Measurements from ENCODE around the gene C1orf159.

GRCh38 chr1:1081311-1082238 is 34.3 kb downstream of the C1orf159 start:
- no peak for TF ChIP-seq FOXM1 (IDR thresholded peaks at IDR 0.05; ENCODE audit: borderline replicate concordance)
- TF ChIP-seq ZNF384 (IDR thresholded peaks at IDR 0.05): no peak
- TF ChIP-seq TARDBP (IDR thresholded peaks at IDR 0.05): no peak
- TF ChIP-seq, protein P1, sequence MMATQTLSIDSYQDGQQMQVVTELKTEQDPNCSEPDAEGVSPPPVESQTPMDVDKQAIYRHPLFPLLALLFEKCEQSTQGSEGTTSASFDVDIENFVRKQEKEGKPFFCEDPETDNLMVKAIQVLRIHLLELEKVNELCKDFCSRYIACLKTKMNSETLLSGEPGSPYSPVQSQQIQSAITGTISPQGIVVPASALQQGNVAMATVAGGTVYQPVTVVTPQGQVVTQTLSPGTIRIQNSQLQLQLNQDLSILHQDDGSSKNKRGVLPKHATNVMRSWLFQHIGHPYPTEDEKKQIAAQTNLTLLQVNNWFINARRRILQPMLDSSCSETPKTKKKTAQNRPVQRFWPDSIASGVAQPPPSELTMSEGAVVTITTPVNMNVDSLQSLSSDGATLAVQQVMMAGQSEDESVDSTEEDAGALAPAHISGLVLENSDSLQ (IDR thresholded peaks at IDR 0.05): no peak
- TF ChIP-seq SP1 (IDR thresholded peaks at IDR 0.05): no peak
- no peak for TF ChIP-seq FOXK2 (IDR thresholded peaks at IDR 0.05)
- no peak for TF ChIP-seq NFRKB (IDR thresholded peaks at IDR 0.05)
- no peak for TF ChIP-seq HDGF (IDR thresholded peaks at IDR 0.05; ENCODE audit: borderline replicate concordance)
- no peak for TF ChIP-seq FOXA1 (IDR thresholded peaks at IDR 0.05)
- no peak for TF ChIP-seq LEF1 (IDR thresholded peaks at IDR 0.05; ENCODE audit: borderline replicate concordance)

Measured in HEK293T (cell line).